Pancreas (tissue), 10 donors: Measurements from ENCODE around the gene GRIA3. TPM values are rescaled to one million over a fixed set of nuclear protein-coding genes. Genes with fewer than 3 reads are reported as not detected.

Experiments
- ATAC-seq, 4 donors: fragments of 200-7000 bp; cut with Tn5 transposase; one replicate each; pipeline versions ENCODE4 v1.8.0 to v1.9.1; 2020; ENCODE audit warnings: mild to moderate bottlenecking in 4 of 4, moderate library complexity in 4 of 4
- DNase-seq, 6 donors: peaks; one replicate each; pipeline ENCODE4 v3.0.0-alpha.2; 2020
- FAIRE-seq: peaks from 2 replicates; lab custom pipeline; 2012; peaks lifted over from hg19 to GRCh38; lab: Jason Lieb, UNC
- H3K27ac ChIP-seq, 4 donors: fragments of 200-600 bp; sonication (generic); 1 replicate in 3 of 4; 2 replicates in 1 of 4; pipeline versions ENCODE4 v1.5.0 to v1.8.0; 2020
- H3K27me3 ChIP-seq, 4 donors: fragments of 200-600 bp; one replicate each; pipeline ENCODE4 v1.8.0; 2021
- H3K36me3 ChIP-seq, 3 donors: fragments of 200-600 bp; sonication (generic) in 1 of 3; one replicate each; pipeline versions ENCODE4 v1.5.0 to v1.8.0; 2020 to 2021
- H3K4me1 ChIP-seq, 3 donors: fragments of 200-600 bp; one replicate each; pipeline ENCODE4 v1.8.0; 2021
- H3K4me3 ChIP-seq, 4 donors: fragments of 200-600 bp; sonication (generic) in 2 of 4; one replicate each; pipeline versions ENCODE4 v1.5.0 to v1.8.0; 2020 to 2021
- H3K9me3 ChIP-seq, 4 donors: fragments of 200-600 bp; one replicate each; pipeline ENCODE4 v1.8.0; 2021
- WGBS, 2 donors: extraction: QIAGEN DNeasy Blood & Tissue Kit; methylation state at CpG; one replicate each; pipeline ENCODE4 v1.1.7; 2013; 5-methylcytosine and 5-hydroxymethylcytosine counted together
- intact Hi-C, 3 donors: fragments of 100-400 bp; cut with DNase I; formaldehyde crosslinking; loops; one replicate each; pipeline versions ENCODE4 v1.11.1 to v1.14.2; 2022
- polyA plus RNA-seq, 2 donors: library from polyadenylated mRNA; stranded (reverse); fragments of 200-250 nt; gene quantifications; one replicate each; pipeline ENCODE4 v1.2.3, GENCODE V29; 2013
- total RNA-seq, 6 donors: library from RNA; stranded (reverse); fragmentation: NEBNext Ultra II Directional in 4 of 6; extraction: Animal tissue kit (Norgen Biotek cat#: 25700) in 4 of 6; gene quantifications; one replicate each; pipeline versions ENCODE4 v1.2.1 to v1.2.4, GENCODE V29; 2021 to 2023
- TF ChIP-seq, protein P1 (sequence below), 4 donors: fragments of 200-600 bp; sonication (generic) in 3 of 4; IDR thresholded peaks; one replicate each; pipeline versions ENCODE4 v1.5.0 to v1.8.0; 2021; ENCODE audit warnings: antibody characterized with exemption in 4 of 4
- donor health status: healthy with polysubstance abuse.
- donor health status: DM: no; HTN: no; CAD: no; lungs with moderate emphysema.
- donor health status: DM: no; HTN: no; CAD: no.
- donor health status: control.
- donor health status: control.
- donor health status: Bipolar disorder and iron deficiency.
- donor health status: DM: yes; HTN: yes; CAD: no.
- donor health status: DM: no; HTN: no; CAD: no.
- donor health status: DM: no; HTN: no; CAD: no.
- donor health status: DM: yes; HTN: yes; CAD: no.

GRIA3 gene
- total and polyA plus RNA-seq, 8 donors = 0.28 to 11.8 (median 1.6) TPM

DNA sequence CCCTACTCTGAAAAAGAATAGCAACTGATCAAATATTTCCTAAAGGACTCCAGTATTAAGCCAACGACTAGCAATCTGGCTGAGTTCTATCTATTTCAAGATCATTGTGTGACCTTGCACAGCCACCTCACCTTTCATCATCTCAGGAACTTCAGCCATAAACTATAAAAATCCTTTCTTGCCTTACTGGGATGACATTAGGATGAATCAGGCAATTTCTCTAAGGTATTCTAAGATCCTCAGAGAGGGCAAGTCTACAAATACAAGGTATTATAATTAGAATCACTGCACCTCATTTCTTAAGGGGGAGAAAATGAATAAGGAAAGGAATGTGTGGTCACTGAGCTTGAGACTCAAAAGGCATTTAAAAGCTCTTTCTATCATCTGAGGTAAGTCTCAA lies 152.6 kb downstream of the GRIA3 start:
- Histone ChIP-seq H3K27ac (no peak overlapping the region), H3K4me3 (no peak overlapping the region), H3K9me3 (no peaks in the 10 kb centered on the region), H3K4me1 (peaks cover 0 to 3% (median 0%) of the 10 kb centered on the region in 3 donors), H3K36me3 (no peaks in the 10 kb centered on the region), H3K27me3 (no peaks in the 10 kb centered on the region)
- ATAC-seq = no peak
- TF ChIP-seq, protein P1, sequence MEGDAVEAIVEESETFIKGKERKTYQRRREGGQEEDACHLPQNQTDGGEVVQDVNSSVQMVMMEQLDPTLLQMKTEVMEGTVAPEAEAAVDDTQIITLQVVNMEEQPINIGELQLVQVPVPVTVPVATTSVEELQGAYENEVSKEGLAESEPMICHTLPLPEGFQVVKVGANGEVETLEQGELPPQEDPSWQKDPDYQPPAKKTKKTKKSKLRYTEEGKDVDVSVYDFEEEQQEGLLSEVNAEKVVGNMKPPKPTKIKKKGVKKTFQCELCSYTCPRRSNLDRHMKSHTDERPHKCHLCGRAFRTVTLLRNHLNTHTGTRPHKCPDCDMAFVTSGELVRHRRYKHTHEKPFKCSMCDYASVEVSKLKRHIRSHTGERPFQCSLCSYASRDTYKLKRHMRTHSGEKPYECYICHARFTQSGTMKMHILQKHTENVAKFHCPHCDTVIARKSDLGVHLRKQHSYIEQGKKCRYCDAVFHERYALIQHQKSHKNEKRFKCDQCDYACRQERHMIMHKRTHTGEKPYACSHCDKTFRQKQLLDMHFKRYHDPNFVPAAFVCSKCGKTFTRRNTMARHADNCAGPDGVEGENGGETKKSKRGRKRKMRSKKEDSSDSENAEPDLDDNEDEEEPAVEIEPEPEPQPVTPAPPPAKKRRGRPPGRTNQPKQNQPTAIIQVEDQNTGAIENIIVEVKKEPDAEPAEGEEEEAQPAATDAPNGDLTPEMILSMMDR (IDR thresholded peaks at IDR 0.05) = no peak
- intact Hi-C loops = no loop called here
- DNase-seq = no peak
- 44 to 71% methylated on average over 1 of the region's 1 CpG for WGBS, 2 donors
- no peak for FAIRE-seq

GRCh38 chrX:123337886-123338639 lies 154.0 kb downstream of the GRIA3 start:
- Histone ChIP-seq H3K36me3 (no peaks in the 10 kb centered on the region), H3K4me1 (no peaks in the 10 kb centered on the region), H3K4me3 (no peak overlapping the region), H3K9me3 (no peaks in the 10 kb centered on the region), H3K27me3 (no peaks in the 10 kb centered on the region), H3K27ac (no peak overlapping the region)
- TF ChIP-seq, protein P1 (IDR thresholded peaks at IDR 0.05) = no peak
- no peak for DNase-seq
- no peak for ATAC-seq
- intact Hi-C loops = no loop called here
- WGBS, 2 donors = 57 to 66% methylated on average over 7 of the region's 7 CpGs
- no peak for FAIRE-seq

GRCh38 chrX:123339221-123339905 lies 155.3 kb downstream of the GRIA3 start:
- FAIRE-seq = no peak

GRCh38 chrX:123340696-123341095 lies 156.6 kb downstream of the GRIA3 start:
- 26 to 42% methylated on average over 3 of the region's 3 CpGs for WGBS, 2 donors
- Histone ChIP-seq H3K27me3 (no peaks in the 10 kb centered on the region), H3K27ac (no peak overlapping the region), H3K4me3 (no peak overlapping the region), H3K36me3 (no peaks in the 10 kb centered on the region), H3K9me3 (no peaks in the 10 kb centered on the region), H3K4me1 (no peaks in the 10 kb centered on the region)
- FAIRE-seq (no peak), ATAC-seq (no peak), DNase-seq (no peak)
- TF ChIP-seq, protein P1 (IDR thresholded peaks at IDR 0.05) = no peak
- intact Hi-C loops = no loop called here

More at GRCh38 chrX:123339221-123339905, 155.3 kb downstream of the GRIA3 start:
- H3K9me3 ChIP-seq = no peaks in the 10 kb centered on the region
- no peaks in the 10 kb centered on the region for H3K27me3 ChIP-seq
- no peak overlapping the region for H3K4me3 ChIP-seq
- WGBS, 2 donors = 68 to 84% methylated on average over 4 of the region's 4 CpGs
- H3K27ac ChIP-seq = no peak overlapping the region
- ATAC-seq = no peak
- no peak for DNase-seq
- no peaks in the 10 kb centered on the region for H3K4me1 ChIP-seq
- intact Hi-C loops = no loop called here
- H3K36me3 ChIP-seq = no peaks in the 10 kb centered on the region
- TF ChIP-seq, protein P1 (IDR thresholded peaks at IDR 0.05) = no peak

DNA sequence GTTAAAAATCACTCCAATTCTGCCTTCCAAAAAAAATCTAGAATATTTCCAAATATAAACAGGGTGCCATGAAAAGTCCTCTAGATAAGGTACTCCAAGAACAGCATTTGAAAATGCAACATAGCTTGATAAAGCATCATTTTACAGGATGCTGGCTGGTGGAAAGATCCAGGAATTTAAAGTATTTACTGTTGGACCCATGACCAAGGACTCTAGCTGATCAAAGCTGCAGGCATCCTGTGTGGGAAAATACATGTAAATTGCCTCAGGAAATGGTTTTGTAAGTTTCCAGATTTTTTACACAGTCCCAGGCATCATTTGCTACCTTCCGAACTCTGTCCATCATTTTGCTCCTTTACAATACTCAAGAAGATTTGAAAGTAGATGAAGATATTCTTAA lies 164.4 kb downstream of the GRIA3 start:
- FAIRE-seq = no peak
- 90 to 97% methylated on average over 1 of the region's 1 CpG for WGBS, 2 donors
- H3K9me3 ChIP-seq = no peaks in the 10 kb centered on the region

More for the DNA sequence above, 164.4 kb downstream of the GRIA3 start:
- DNase-seq = no peak
- intact Hi-C loops = no loop called here
- ATAC-seq = no peak
- H3K4me1 ChIP-seq = no peaks in the 10 kb centered on the region
- H3K36me3 ChIP-seq = no peaks in the 10 kb centered on the region
- TF ChIP-seq, protein P1 (IDR thresholded peaks at IDR 0.05) = no peak
- H3K27me3 ChIP-seq = peaks cover 0 to 8% (median 0%) of the 10 kb centered on the region in 4 donors
- no peak overlapping the region for H3K27ac ChIP-seq
- H3K4me3 ChIP-seq = no peak overlapping the region
